Caco-2 (cell line): ENCODE results near the gene DHRSX. TPM values are rescaled to one million over a fixed set of nuclear protein-coding genes. Genes with fewer than 3 reads are reported as not detected.

ENCODE experiments used
- BruUV-seq: library from RNA; stranded (reverse); fragments of 400-500 nt; replicated peaks from 2 replicates; lab custom pipeline; 2021; lab: Mats Ljungman, UMichigan
- CTCF ChIA-PET: fragments of 300-600 bp; sonication (Branson Sonifier 250); formaldehyde crosslinking; loops from one replicate; lab custom pipeline; 2022; ENCODE audit warnings: antibody characterized with exemption; lab: Charles Lee
- POLR2A ChIA-PET: fragments of 300-600 bp; sonication (Branson Sonifier 250); formaldehyde crosslinking; loops from one replicate; lab custom pipeline; 2022; ENCODE audit warnings: antibody characterized with exemption; lab: Charles Lee
- DNase-seq, 2 experiments: peaks; one replicate each; pipeline versions ENCODE4 v3.0.0 to v3.0.0-alpha.2; 2020 to 2022
- H3K27me3 ChIP-seq: replicated peaks from 2 replicates; pipeline ENCODE4 v1.6.0; 2011; ENCODE audit warnings: low read length; ENCODE audit not compliant: control insufficient read depth, insufficient read depth
- H3K36me3 ChIP-seq: 2 replicates; pipeline ENCODE4 v1.5.1; 2011; ENCODE audit warnings: low read length; ENCODE audit not compliant: control insufficient read depth, insufficient read depth
- H3K4me1 ChIP-seq: fragments of 250-450 bp; sonication (Bioruptor Pico); 2 replicates; pipeline ENCODE4 v1.5.1; 2020; ENCODE audit warnings: mild to moderate bottlenecking
- H3K4me3 ChIP-seq: 2 replicates; pipeline ENCODE4 v1.5.1; 2011; ENCODE audit warnings: low read depth, mild to moderate bottlenecking, control low read depth, low read length
- H3K9me3 ChIP-seq: fragments of 250-450 bp; sonication (Bioruptor Pico); 2 replicates; pipeline ENCODE4 v1.5.1; 2020; ENCODE audit warnings: mild to moderate bottlenecking, moderate library complexity
- H3K27ac Mint-ChIP-seq: one replicate; pipeline ENCODE4 v1.8.0; 2022; ENCODE audit warnings: mixed read lengths; ENCODE audit not compliant: unreplicated experiment
- H3K27me3 Mint-ChIP-seq: one replicate; pipeline ENCODE4 v1.8.0; 2022; ENCODE audit warnings: mixed read lengths; ENCODE audit not compliant: insufficient read depth, unreplicated experiment
- H3K36me3 Mint-ChIP-seq: one replicate; pipeline ENCODE4 v1.8.0; 2022; ENCODE audit warnings: mild to moderate bottlenecking, mixed read lengths; ENCODE audit not compliant: insufficient read depth, unreplicated experiment
- H3K4me1 Mint-ChIP-seq: one replicate; pipeline ENCODE4 v1.8.0; 2022; ENCODE audit warnings: low read depth, mixed read lengths; ENCODE audit not compliant: unreplicated experiment
- H3K4me3 Mint-ChIP-seq: one replicate; pipeline ENCODE4 v1.8.0; 2022; ENCODE audit warnings: mild to moderate bottlenecking, moderate library complexity, mixed read lengths; ENCODE audit not compliant: unreplicated experiment
- H3K9me3 Mint-ChIP-seq: one replicate; pipeline ENCODE4 v1.8.0; 2022; ENCODE audit warnings: mixed read lengths; ENCODE audit not compliant: unreplicated experiment
- intact Hi-C: fragments of 100-400 bp; cut with micrococcal nuclease; formaldehyde crosslinking; loops from one replicate; pipeline ENCODE4 v1.10.0; 2022; ENCODE audit not compliant: unreplicated experiment
- total RNA-seq: library from RNA; stranded (reverse); gene quantifications from 2 replicates; pipeline ENCODE4 v1.2.3, GENCODE V29; 2022
- TF ChIP-seq, protein P1 (sequence below), 2 experiments: fragments of 200-600 bp in 1 of 2; IDR thresholded peaks; 1 replicate in 1 of 2; 2 replicates in 1 of 2; pipeline versions ENCODE4 v1.5.1 to v1.8.0; 2011 to 2022; ENCODE audit warnings: antibody characterized with exemption in 1 of 2, control low read depth in 1 of 2, inconsistent platforms in 1 of 2, low read depth in 1 of 2, low read length in 1 of 2, mild to moderate bottlenecking in 1 of 2, moderate library complexity in 1 of 2; ENCODE audit not compliant: insufficient read depth in 1 of 2, severe bottlenecking in 1 of 2, unreplicated experiment in 1 of 2

DHRSX gene
- total RNA-seq, 1 experiment from 2014 or later = 64.1 TPM

DNA sequence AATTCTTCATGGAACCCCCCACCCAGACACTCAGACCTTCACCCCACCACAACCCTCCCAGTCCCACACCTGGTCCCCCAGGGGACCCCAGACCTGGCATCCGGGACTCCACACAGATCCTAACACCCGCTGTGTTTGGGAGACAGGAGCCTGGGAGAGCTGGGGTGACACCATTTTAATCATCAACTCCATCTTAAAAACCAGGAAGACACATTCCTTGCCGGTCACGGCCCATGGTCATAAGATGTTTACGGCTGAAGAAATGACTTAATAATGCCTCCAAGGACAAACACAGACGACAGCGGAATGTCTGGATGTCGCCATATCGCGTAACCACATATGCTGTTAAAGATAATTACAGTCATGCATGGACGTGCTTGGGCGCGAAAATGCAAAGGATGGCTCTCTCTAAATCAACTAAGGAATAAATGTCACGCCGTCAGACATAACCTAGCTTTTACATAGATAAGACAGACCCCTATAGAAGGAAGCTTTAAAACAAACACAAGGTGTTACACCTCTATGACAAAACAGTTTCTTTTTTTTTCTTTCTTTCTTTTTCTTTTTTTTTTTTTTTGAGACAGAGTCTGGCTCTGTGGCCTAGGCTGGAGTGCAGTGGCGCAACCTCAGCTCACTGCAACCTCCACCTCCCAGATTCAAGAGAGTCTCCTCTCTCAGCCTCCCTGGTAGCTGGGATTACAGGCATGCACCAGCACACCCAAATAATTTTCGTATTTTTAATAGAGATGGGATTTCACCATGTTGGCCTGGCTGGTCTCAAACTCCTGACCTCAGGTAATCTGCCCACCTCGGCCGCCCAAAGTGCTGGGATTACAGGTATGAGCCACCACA lies 2.1 kb upstream of the DHRSX start:
- Mint-ChIP-seq H3K4me1 (peaks cover 7% of the 10 kb centered on the region), H3K27ac (peak overlapping the region; percentile 79), H3K4me3 (peak overlapping the region; percentile 66), H3K36me3 (peaks cover 27% of the 10 kb centered on the region), H3K9me3 (no peaks in the 10 kb centered on the region), H3K27me3 (no peaks in the 10 kb centered on the region)
- Histone ChIP-seq H3K9me3 (no peaks in the 10 kb centered on the region), H3K36me3 (no peaks in the 10 kb centered on the region), H3K27me3 (no peaks in the 10 kb centered on the region), H3K4me1 (peaks cover 30% of the 10 kb centered on the region), H3K4me3 (no peak overlapping the region)
- TF ChIP-seq, protein P1, sequence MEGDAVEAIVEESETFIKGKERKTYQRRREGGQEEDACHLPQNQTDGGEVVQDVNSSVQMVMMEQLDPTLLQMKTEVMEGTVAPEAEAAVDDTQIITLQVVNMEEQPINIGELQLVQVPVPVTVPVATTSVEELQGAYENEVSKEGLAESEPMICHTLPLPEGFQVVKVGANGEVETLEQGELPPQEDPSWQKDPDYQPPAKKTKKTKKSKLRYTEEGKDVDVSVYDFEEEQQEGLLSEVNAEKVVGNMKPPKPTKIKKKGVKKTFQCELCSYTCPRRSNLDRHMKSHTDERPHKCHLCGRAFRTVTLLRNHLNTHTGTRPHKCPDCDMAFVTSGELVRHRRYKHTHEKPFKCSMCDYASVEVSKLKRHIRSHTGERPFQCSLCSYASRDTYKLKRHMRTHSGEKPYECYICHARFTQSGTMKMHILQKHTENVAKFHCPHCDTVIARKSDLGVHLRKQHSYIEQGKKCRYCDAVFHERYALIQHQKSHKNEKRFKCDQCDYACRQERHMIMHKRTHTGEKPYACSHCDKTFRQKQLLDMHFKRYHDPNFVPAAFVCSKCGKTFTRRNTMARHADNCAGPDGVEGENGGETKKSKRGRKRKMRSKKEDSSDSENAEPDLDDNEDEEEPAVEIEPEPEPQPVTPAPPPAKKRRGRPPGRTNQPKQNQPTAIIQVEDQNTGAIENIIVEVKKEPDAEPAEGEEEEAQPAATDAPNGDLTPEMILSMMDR (IDR thresholded peaks at IDR 0.05; ENCODE audit: insufficient read depth in 1 of 2, low read depth in 1 of 2, low read length in 1 of 2, severe bottlenecking in 1 of 2, unreplicated experiment in 1 of 2) = no peak
- DNase-seq = peak; percentile 67 to 83
- ChIA-PET CTCF (no interaction called here), POLR2A (no interaction called here)
- intact Hi-C loops = no loop called here
- no TSS peak for BruUV-seq

DNA sequence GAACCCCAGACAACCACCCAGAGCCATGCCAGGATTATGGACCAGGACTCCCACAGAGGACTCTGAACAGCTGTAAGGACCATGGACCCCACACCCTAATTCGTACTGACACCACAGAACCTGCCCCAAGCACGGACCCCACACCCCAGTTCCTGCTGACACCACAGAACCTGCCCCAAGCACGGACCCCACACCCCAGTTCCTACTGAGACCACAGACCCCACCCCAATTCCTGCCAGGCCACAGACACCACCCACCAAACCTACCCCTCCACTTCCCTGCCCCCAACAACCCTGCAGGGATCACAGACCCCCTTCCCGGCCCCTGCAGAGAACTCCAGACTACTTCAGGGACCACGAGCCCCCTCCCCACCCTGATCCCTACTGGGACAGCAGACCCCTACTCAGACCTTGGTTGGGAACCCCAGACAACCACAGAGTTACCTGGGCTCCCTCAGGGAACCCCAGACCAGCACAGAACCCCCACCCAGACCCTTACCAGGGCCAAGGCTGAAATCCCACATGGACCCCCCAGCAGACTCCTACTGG lies 1.4 kb upstream of the DHRSX start:
- peaks cover 5% of the 10 kb centered on the region for H3K4me1 Mint-ChIP-seq
- no peaks in the 10 kb centered on the region for H3K9me3 Mint-ChIP-seq
- H3K4me3 Mint-ChIP-seq = peak overlapping the region; percentile 66
- intact Hi-C loops = no loop called here
- peaks cover 30% of the 10 kb centered on the region for H3K4me1 ChIP-seq
- no peak overlapping the region for H3K4me3 ChIP-seq
- no peaks in the 10 kb centered on the region for H3K27me3 Mint-ChIP-seq
- peaks cover 31% of the 10 kb centered on the region for H3K36me3 Mint-ChIP-seq
- POLR2A ChIA-PET = no interaction called here
- H3K9me3 ChIP-seq = no peaks in the 10 kb centered on the region
- H3K27me3 ChIP-seq = no peaks in the 10 kb centered on the region
- TF ChIP-seq, protein P1 (IDR thresholded peaks at IDR 0.05; ENCODE audit: insufficient read depth in 1 of 2, low read depth in 1 of 2, low read length in 1 of 2, severe bottlenecking in 1 of 2, unreplicated experiment in 1 of 2) = no peak
- BruUV-seq = no TSS peak
- H3K36me3 ChIP-seq = no peaks in the 10 kb centered on the region
- no peak for DNase-seq
- CTCF ChIA-PET = no interaction called here
- peak overlapping the region; percentile 79 for H3K27ac Mint-ChIP-seq

DNA sequence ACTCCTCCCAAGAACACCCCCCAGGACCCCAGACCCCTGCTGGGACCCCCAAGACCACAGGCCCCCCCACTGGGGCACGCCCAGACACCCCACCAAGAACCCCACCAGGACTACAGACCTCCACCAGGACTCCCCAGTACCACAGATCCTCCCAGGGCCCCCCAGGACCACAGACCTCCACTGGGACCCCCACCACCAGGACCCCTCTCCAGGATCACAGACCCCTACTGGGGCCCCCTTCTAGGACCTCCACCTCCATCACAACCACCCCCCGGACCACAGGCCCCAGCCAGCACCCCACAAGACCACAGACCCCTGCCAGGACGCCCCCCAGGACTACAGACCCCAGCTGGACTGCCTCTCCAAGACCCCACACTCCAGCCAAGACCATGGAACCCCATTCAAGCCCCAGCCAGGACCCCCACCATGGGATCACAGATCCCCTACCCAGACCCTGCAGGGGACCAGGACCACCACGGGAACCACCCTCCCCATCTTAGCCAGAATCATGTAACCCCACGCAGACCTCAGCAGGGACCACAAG lies 855 bp upstream of the DHRSX start:
- no TSS peak for BruUV-seq
- TF ChIP-seq, protein P1 (IDR thresholded peaks at IDR 0.05; ENCODE audit: insufficient read depth in 1 of 2, low read depth in 1 of 2, low read length in 1 of 2, severe bottlenecking in 1 of 2, unreplicated experiment in 1 of 2) = no peak
- H3K27ac Mint-ChIP-seq = peak overlapping the region; percentile 79
- no peaks in the 10 kb centered on the region for H3K27me3 Mint-ChIP-seq
- DNase-seq = no peak
- no peaks in the 10 kb centered on the region for H3K4me1 Mint-ChIP-seq
- CTCF ChIA-PET = no interaction called here
- H3K4me3 Mint-ChIP-seq = peak overlapping the region; percentile 66
- intact Hi-C loops = no loop called here
- H3K9me3 Mint-ChIP-seq = no peaks in the 10 kb centered on the region
- POLR2A ChIA-PET = no interaction called here
- H3K36me3 Mint-ChIP-seq = peaks cover 32% of the 10 kb centered on the region
- Histone ChIP-seq H3K4me3 (peak overlapping the region; percentile 48; the same call in 1 of the 2 replicates), H3K4me1 (peaks cover 31% of the 10 kb centered on the region), H3K9me3 (no peaks in the 10 kb centered on the region), H3K27me3 (no peaks in the 10 kb centered on the region), H3K36me3 (no peaks in the 10 kb centered on the region)
